Neural cell (in vitro differentiated cells): ENCODE results near the gene KCNJ10. TPM values are rescaled to one million over a fixed set of nuclear protein-coding genes. Genes with fewer than 3 reads are reported as not detected.

Experiments used
- H2AFZ ChIP-seq: fragments of 200-600, 300-800 bp; sonication (generic), shearing (Covaris generic); 2 replicates; pipeline ENCODE4 v1.6.0; 2014; ENCODE audit warnings: low read depth, mild to moderate bottlenecking, antibody characterized with exemption, low read length, moderate library complexity
- H3F3A ChIP-seq: fragments of 200-600 bp; shearing (Covaris generic); 2 replicates; pipeline ENCODE4 v1.6.1; 2016; ENCODE audit warnings: mild to moderate bottlenecking, moderate library complexity, mixed read lengths, antibody characterized with exemption, low read length; ENCODE audit not compliant: insufficient read depth, poor library complexity, severe bottlenecking
- H3K27ac ChIP-seq: fragments of 200-600, 300-800 bp; sonication (generic), shearing (Covaris generic); 2 replicates; pipeline ENCODE4 v1.5.1; 2014; ENCODE audit warnings: mild to moderate bottlenecking, low read length, moderate library complexity
- H3K27me3 ChIP-seq: fragments of 300-800, 200-600 bp; sonication (generic), shearing (Covaris generic); 2 replicates; pipeline ENCODE4 v1.6.0; 2014; ENCODE audit warnings: mild to moderate bottlenecking, low read depth, low read length, moderate library complexity; ENCODE audit not compliant: insufficient read depth
- H3K36me3 ChIP-seq: fragments of 300-800, 200-600 bp; sonication (generic), shearing (Covaris generic); 2 replicates; pipeline ENCODE4 v1.5.1; 2014; ENCODE audit warnings: mild to moderate bottlenecking, antibody characterized with exemption, low read length, moderate library complexity; ENCODE audit not compliant: insufficient read depth
- H3K4me2 ChIP-seq: fragments of 300-800, 200-600 bp; sonication (generic), shearing (Covaris generic); 2 replicates; pipeline ENCODE4 v1.6.0; 2014; ENCODE audit warnings: mild to moderate bottlenecking, low read length
- H3K4me3 ChIP-seq: fragments of 300-800, 200-600 bp; sonication (generic), shearing (Covaris generic); 2 replicates; pipeline ENCODE4 v1.5.1; 2014; ENCODE audit warnings: mild to moderate bottlenecking, low read length, moderate library complexity
- H3K79me2 ChIP-seq: fragments of 200-600 bp; shearing (Covaris generic); replicated peaks from 2 replicates; pipeline ENCODE4 v1.6.0; 2014; ENCODE audit warnings: mild to moderate bottlenecking, low read length, moderate library complexity; ENCODE audit not compliant: insufficient read depth
- H3K9ac ChIP-seq: fragments of 300-800, 200-600 bp; sonication (generic), shearing (Covaris generic); 2 replicates; pipeline ENCODE4 v1.6.1; 2016; ENCODE audit warnings: mild to moderate bottlenecking, low read length, mixed read lengths
- H3K9me2 ChIP-seq: fragments of 200-600 bp; shearing (Covaris generic); 2 replicates; pipeline ENCODE4 v1.6.1; 2016; ENCODE audit warnings: mild to moderate bottlenecking, low read length, mixed read lengths; ENCODE audit not compliant: insufficient read depth
- H3K9me3 ChIP-seq: fragments of 200-600, 300-800 bp; sonication (generic), shearing (Covaris generic); 2 replicates; pipeline ENCODE4 v1.6.1; 2016; ENCODE audit warnings: mild to moderate bottlenecking, mixed run types, low read length, moderate library complexity, mixed read lengths
- H4K20me1 ChIP-seq: fragments of 200-600 bp; shearing (Covaris generic); 2 replicates; pipeline ENCODE4 v1.6.1; 2016; ENCODE audit warnings: mild to moderate bottlenecking, mixed run types; ENCODE audit not compliant: insufficient read depth
- EP300 ChIP-seq: fragments of 450-650 bp; conservative IDR thresholded peaks from 2 replicates; pipeline ENCODE4 v1.6.1; 2014; ENCODE audit warnings: antibody characterized with exemption, mild to moderate bottlenecking, moderate library complexity; ENCODE audit not compliant: poor library complexity, severe bottlenecking
- EZH2 ChIP-seq: fragments of 200-600, 300-800 bp; shearing (Covaris generic), sonication (generic); IDR thresholded peaks from 2 replicates; pipeline ENCODE4 v1.6.1; 2014; ENCODE audit warnings: antibody characterized with exemption, low read length, borderline replicate concordance, mild to moderate bottlenecking; ENCODE audit not compliant: insufficient read depth, poor library complexity, severe bottlenecking
- MXI1 ChIP-seq: fragments of 450-650 bp; conservative IDR thresholded peaks from 2 replicates; pipeline ENCODE4 v1.6.1; 2014; ENCODE audit warnings: antibody characterized with exemption, mild to moderate bottlenecking; ENCODE audit not compliant: poor library complexity, severe bottlenecking
- POLR2AphosphoS5 ChIP-seq: IDR thresholded peaks from 2 replicates; pipeline ENCODE4 v1.6.1; 2012
- RAD21 ChIP-seq: fragments of 450-650 bp; conservative IDR thresholded peaks from 2 replicates; pipeline ENCODE4 v1.6.1; 2014; ENCODE audit warnings: antibody characterized with exemption, mild to moderate bottlenecking, moderate library complexity
- REST ChIP-seq: IDR thresholded peaks from 2 replicates; pipeline ENCODE4 v1.6.1; 2012; ENCODE audit warnings: borderline replicate concordance
- SMC3 ChIP-seq: fragments of 450-650 bp; conservative IDR thresholded peaks from 2 replicates; pipeline ENCODE4 v1.6.1; 2014; ENCODE audit warnings: antibody characterized with exemption, mild to moderate bottlenecking, moderate library complexity; ENCODE audit not compliant: poor library complexity
- TAF1 ChIP-seq: IDR thresholded peaks from 2 replicates; pipeline ENCODE4 v1.6.1; 2012; ENCODE audit warnings: low read depth
- polyA plus RNA-seq: library from polyadenylated mRNA; depleted of rRNA; stranded (reverse); fragments of >200 nt; gene quantifications from 2 replicates; pipeline ENCODE4 v1.2.3, GENCODE V29; 2014
- TF ChIP-seq, protein P1 (sequence below): fragments of 450-650 bp; IDR thresholded peaks from 2 replicates; pipeline ENCODE4 v1.5.1; 2014; ENCODE audit warnings: antibody characterized with exemption, mild to moderate bottlenecking, moderate library complexity; ENCODE audit not compliant: poor library complexity, severe bottlenecking

KCNJ10 gene
- polyA plus RNA-seq, 1 donor from 2014 or later = not detected

GRCh38 chr1:160115545-160116282 is 45.8 kb upstream of the KCNJ10 start, which contains the start of gene ATP1A2:
Gene ATP1A2, plus strand, starts transcription at chr1:160115759. Its CDS starts 103 bp downstream, at chr1:160115862.
- no peaks in the 10 kb centered on the region for H3K9me3 ChIP-seq
- H3K79me2 ChIP-seq = no peaks in the 10 kb centered on the region
- no peak within 1 kb of the TSS for H2AFZ ChIP-seq
- H3K4me2 ChIP-seq = no peak within 1 kb of the TSS
- no peaks in the 10 kb centered on the region for H3K36me3 ChIP-seq
- no peaks in the 10 kb centered on the region for H3F3A ChIP-seq
- H4K20me1 ChIP-seq = no peaks in the 10 kb centered on the region
- no peaks in the 10 kb centered on the region for H3K27me3 ChIP-seq
- no peaks in the 10 kb centered on the region for H3K9me2 ChIP-seq
- H3K27ac ChIP-seq = no peak within 1 kb of the TSS
- no peak within 1 kb of the TSS for H3K4me3 ChIP-seq
- TF ChIP-seq EP300 (no peak), TAF1 (no peak), MXI1 (no peak), EZH2 (no peak), REST (no peak), RAD21 (no peak), POLR2AphosphoS5 (no peak), SMC3 (no peak)
- TF ChIP-seq, protein P1, sequence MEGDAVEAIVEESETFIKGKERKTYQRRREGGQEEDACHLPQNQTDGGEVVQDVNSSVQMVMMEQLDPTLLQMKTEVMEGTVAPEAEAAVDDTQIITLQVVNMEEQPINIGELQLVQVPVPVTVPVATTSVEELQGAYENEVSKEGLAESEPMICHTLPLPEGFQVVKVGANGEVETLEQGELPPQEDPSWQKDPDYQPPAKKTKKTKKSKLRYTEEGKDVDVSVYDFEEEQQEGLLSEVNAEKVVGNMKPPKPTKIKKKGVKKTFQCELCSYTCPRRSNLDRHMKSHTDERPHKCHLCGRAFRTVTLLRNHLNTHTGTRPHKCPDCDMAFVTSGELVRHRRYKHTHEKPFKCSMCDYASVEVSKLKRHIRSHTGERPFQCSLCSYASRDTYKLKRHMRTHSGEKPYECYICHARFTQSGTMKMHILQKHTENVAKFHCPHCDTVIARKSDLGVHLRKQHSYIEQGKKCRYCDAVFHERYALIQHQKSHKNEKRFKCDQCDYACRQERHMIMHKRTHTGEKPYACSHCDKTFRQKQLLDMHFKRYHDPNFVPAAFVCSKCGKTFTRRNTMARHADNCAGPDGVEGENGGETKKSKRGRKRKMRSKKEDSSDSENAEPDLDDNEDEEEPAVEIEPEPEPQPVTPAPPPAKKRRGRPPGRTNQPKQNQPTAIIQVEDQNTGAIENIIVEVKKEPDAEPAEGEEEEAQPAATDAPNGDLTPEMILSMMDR = no peak
- no peak within 1 kb of the TSS for H3K9ac ChIP-seq

DNA sequence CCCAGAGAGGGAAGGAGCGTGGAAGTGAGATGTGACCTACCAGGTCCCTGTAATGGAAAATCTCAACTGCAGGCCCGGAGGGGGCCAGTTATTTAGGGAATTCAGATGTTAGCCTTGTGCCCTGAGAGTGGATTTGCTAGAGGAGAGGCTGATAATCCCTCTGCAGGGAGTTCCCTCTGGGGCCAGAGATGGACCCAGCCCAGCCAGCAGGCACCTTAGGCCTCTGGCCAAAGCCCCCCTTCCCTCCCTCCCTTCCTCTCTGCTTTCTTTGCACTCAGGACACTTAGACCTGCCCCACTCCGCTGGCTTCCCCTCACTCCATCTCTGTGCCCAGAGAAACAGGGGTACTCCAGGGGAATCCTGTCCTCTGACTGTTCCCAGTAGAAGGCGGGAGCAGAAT is 44.1 kb upstream of the KCNJ10 start:
- Histone ChIP-seq H4K20me1 (no peaks in the 10 kb centered on the region), H3K27ac (no peak overlapping the region), H3K9me3 (no peaks in the 10 kb centered on the region), H3K9me2 (no peaks in the 10 kb centered on the region), H3K79me2 (no peaks in the 10 kb centered on the region), H2AFZ (no peak overlapping the region), H3K4me2 (no peak overlapping the region), H3K9ac (no peak overlapping the region), H3F3A (no peaks in the 10 kb centered on the region), H3K27me3 (no peaks in the 10 kb centered on the region), H3K36me3 (no peaks in the 10 kb centered on the region), H3K4me3 (no peak overlapping the region)
- no peak for TF ChIP-seq EZH2
- no peak for TF ChIP-seq EP300
- no peak for TF ChIP-seq MXI1
- TF ChIP-seq POLR2AphosphoS5 = no peak
- TF ChIP-seq TAF1 = no peak
- no peak for TF ChIP-seq SMC3
